Globus pallidus (tissue), 1 donor: ENCODE data around the gene ABCA13.

ENCODE experiments used
- DNase-seq: peaks from one replicate; pipeline ENCODE4 v3.0.0-alpha.2; 2015; ENCODE audit warnings: low spot score

ABCA13 gene

GRCh38 chr7:48637382-48637781 is 466.1 kb downstream of the ABCA13 start:
- DNase-seq: no peak

GRCh38 chr7:48638041-48638440 is 466.8 kb downstream of the ABCA13 start:
- DNase-seq: no peak

- DNase-seq: no peak
Measured at GRCh38 chr7:48643431-48644013, 472.3 kb downstream of the ABCA13 start.

DNA sequence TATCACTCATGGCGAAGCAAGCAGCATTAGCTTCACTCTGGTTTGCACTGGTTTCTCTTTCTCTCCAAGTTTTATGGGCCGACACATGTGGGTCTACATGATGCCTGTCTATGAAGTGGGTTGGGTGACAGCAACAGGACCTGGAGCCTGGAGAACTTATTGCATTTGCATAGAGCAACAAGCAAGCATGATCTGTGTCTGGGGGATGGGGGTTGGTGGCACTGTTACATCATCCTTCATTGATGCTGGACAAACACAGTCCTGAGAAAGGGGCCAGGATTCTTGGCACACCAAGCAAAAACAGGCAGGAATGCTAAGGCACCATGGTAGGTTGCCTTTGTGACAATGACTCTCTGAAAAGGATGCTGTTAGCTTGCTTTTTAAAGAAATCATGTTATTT is 486.9 kb downstream of the ABCA13 start:
- no peak for DNase-seq

DNA sequence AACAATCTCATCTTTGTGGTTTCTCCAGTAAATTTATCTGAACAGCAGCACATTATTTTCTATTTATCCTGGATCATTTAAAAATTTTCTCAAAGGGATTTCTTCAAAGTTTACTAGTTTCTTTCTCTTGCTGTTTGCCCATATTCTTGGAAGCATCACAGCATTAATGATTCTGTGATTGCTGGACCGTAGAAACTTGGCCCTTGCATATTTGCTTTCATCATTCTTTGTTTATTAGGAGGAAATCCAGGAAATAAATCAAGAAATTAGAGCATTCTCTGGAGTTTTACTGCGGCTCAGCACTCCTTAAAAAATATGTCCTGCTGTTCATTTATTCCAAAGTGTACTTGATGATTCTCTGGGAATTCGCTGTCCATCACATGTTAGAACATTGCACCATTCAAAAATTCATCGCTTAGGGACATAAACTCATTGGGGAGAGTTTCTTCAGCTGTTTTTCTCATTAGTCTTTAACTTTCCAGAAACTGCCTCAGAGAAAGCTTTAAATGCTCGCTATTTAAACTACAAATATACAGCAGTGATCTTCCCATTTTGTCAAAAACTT is 489.1 kb downstream of the ABCA13 start:
- DNase-seq: no peak

GRCh38 chr7:48664241-48664640 is 493.0 kb downstream of the ABCA13 start:
- no peak for DNase-seq

GRCh38 chr7:48665353-48666135 is 494.3 kb downstream of the ABCA13 start:
- no peak for DNase-seq

GRCh38 chr7:48667407-48667806 is 496.1 kb downstream of the ABCA13 start:
- DNase-seq: no peak

- DNase-seq: no peak
Measured at GRCh38 chr7:48671656-48672055, 500.4 kb downstream of the ABCA13 start.

DNA sequence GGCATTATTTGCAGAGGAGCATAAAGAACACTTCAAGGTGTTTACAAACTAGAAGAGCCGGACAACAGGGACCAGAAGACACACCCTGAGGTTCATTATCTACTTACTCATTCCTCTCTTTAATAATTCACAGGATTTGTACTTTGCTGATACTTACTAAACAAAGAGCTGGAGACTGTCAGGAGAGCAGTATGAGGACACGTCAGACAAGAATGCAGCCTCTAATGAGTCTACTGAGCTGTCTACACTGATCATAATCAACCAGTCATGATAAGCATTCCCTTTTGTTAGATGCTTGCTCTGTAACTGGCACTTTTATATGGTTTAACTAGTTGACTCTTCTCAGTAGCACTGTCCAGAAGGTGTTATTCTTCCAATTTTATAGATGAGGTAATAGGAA is 509.7 kb downstream of the ABCA13 start:
- no peak for DNase-seq

DNA sequence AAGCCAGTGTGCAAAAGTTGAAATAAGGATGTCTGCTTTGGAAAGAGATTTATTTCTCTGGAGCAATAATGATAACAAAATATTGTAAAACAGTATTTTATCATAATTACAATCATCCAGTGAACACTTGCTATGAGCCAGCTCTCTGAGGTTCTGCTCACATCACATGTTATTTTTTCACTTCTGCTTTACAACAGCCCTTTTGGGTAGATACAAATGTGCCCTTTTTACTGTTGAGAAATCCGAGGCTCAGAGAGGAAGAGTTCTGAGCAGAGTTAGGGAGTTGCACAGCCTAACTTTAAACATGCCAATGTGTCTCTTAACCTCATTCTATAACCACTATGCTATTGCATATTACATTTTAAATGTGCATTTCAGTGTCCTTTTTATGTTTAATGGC is 520.5 kb downstream of the ABCA13 start:
- peak; percentile 28 for DNase-seq
